Fibroblast of pulmonary artery (primary cell): ENCODE measurements around the gene SLC6A11.

Experiments used
- DNase-seq: peaks from one replicate; pipeline ENCODE4 v3.0.0-alpha.2; 2010; ENCODE audit warnings: low read depth
- H3K4me3 ChIP-seq: replicated peaks from 2 replicates; pipeline ENCODE4 v1.5.1; 2011; ENCODE audit warnings: low read depth, mild to moderate bottlenecking, control low read depth, low read length, moderate library complexity
- TF ChIP-seq, protein P1 (sequence below): IDR thresholded peaks from 2 replicates; pipeline ENCODE4 v1.5.1; 2011; ENCODE audit warnings: mild to moderate bottlenecking, control low read depth, low read length, inconsistent platforms; ENCODE audit errors: missing control alignments

Gene SLC6A11

DNA sequence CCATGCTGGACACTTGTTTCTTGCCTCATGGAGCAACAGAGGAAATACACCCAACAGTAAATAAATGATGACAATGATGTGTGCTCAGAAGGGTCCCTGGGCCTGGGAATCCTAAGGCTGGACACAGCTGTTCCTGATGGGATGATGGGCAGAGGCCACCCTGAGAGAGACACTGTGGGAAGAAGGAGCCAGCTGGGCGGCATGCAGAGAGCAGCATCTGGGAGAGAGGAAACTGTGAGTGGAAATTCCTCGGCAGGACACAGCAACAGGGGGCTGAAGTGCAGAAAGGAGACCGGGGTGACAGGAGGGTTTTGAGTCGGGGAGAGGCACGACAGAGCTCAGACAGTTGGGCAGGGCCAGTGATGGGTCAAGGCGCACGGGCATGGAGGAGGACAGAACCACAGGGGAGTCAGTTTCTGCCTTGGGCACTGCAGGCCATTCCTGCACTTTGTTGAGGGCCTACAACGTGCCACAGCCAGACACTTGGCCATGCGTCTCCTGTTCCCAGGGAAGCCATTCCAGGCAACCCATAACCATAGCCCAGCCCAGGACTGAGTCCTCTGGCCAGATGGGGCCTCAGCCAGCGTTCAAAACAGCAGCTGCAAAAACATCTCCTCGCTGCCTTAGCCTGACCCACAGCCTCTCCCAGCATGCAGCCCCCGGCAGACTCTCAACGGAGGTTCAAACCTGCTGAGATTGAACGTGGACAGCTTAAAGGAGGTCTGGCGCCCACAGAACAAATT lies 139.9 kb downstream of the SLC6A11 start:
- no peak for DNase-seq

DNA sequence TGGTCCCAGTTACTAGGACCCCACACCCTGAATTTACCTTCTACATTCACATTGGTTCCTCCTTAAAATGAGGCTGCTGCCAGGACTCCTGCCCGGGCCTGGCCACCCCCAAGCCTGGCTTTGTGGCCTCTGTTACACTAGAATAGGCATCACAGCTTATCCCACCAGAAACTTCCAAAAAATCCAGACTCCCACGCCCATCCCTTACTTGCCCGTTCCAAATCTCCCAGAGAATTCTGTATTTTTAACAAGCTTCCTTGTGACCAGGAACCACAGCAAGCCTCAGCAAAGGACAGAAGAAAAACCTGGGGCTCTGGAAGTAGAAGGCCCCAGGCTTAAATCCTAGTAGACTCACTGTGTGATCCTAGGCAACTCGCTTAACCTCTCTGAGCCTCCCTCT lies 140.5 kb downstream of the SLC6A11 start:
- DNase-seq, result no peak
- TF ChIP-seq, protein P1, sequence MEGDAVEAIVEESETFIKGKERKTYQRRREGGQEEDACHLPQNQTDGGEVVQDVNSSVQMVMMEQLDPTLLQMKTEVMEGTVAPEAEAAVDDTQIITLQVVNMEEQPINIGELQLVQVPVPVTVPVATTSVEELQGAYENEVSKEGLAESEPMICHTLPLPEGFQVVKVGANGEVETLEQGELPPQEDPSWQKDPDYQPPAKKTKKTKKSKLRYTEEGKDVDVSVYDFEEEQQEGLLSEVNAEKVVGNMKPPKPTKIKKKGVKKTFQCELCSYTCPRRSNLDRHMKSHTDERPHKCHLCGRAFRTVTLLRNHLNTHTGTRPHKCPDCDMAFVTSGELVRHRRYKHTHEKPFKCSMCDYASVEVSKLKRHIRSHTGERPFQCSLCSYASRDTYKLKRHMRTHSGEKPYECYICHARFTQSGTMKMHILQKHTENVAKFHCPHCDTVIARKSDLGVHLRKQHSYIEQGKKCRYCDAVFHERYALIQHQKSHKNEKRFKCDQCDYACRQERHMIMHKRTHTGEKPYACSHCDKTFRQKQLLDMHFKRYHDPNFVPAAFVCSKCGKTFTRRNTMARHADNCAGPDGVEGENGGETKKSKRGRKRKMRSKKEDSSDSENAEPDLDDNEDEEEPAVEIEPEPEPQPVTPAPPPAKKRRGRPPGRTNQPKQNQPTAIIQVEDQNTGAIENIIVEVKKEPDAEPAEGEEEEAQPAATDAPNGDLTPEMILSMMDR, result no peak
- H3K4me3 ChIP-seq, result no peak overlapping the region

More for the DNA sequence above, 139.9 kb downstream of the SLC6A11 start:
- H3K4me3 ChIP-seq, result no peak overlapping the region
- TF ChIP-seq, protein P1, result no peak

DNA sequence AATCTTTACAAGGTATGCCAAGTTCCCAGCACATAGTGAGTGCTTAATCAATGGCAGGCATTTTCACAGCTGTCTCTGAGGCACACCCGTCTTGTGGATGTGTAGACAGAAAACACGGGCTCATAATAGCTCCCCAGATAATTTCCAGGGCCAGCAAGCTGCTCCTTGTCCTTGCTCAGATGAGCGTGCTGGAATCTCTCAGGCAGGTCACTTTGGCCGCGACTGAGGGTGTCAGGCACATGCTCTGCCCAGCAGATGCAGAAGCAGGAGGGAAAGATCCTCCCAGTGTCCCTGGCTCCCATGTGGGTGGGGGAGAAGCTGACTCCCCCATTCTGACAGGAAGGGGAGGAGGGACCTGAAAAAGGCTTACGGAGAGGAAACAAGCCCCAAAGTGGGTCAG lies 141.0 kb downstream of the SLC6A11 start:
- no peak overlapping the region for H3K4me3 ChIP-seq
- no peak for DNase-seq
- TF ChIP-seq, protein P1, result no peak

DNA sequence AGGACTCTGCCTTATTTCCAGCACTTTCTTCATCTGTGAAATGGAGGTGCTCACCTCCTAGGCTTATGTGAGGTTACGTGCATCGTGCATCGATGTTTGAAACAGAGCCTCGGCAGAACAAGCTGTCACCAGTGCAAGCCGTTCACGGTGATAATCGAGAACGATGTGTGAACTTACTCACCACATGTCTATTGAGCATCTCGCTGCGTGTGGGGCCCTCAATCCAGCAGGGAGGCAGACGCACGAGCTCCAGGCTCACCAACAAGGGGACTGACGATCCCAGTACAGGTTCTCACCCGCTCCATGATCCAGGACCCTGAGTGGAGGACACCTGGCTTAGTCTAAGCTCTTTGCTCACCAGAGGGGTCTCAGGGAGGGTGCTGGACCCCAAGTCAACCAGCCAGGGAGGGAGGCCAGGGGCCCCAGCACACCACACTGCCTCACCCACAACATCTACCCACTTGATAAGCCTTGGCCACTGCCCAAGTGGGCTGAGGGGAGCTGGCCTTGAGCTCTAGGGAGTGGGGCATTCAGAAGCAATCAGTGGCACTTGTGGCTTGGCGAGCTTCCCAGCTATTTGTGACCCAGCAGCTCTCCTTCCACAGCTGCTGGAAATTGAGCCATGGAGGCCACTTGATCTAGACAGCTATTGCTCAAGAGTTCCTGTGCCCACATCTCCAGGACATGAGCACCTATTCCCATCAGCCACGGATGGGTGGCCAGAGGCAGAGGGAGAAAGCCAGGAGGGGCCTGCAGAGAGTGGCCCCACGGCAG lies 142.1 kb downstream of the SLC6A11 start:
- H3K4me3 ChIP-seq, result no peak overlapping the region
- DNase-seq, result peak; percentile 16
- TF ChIP-seq, protein P1, result no peak

DNA sequence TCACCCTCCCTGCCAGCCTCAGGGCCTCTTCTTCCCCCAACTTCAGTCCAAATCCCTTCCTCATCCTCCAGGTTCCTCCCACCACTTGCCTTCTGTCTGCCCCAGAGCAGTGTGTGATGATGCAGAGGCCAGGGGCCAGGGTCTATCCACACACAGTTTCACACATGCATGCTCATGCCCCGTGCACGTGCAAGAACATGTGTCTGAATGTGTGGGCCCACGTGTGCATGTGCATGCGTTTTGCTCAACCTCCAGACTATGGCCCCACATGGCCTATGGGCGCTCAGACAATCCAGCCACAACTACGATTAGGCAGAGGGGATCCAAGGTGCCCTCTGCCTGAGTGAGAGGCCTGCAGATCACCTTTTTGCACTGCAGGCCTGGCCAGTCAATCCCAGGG lies 144.2 kb downstream of the SLC6A11 start:
- no peak overlapping the region for H3K4me3 ChIP-seq
- no peak for DNase-seq
- TF ChIP-seq, protein P1, result no peak

DNA sequence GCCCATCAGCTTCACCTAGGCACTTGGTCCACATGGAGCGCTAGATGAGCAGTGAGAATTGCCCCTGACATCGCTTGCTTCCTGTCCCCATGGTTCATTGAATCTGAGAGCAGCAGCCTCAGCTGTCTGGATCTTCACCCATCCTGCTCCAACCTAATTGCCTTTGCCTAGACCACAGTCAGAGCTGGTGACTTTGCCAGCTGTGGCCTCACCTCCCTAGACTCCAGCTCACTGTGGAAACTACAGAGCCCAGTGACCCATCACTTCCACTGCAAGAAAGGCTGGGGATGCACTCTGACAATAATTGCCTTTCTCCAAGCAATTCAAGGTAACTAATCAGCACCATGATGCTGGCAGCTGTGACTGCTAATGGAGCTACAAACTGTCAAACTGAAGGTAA lies 145.9 kb downstream of the SLC6A11 start:
- TF ChIP-seq, protein P1, result no peak
- no peak overlapping the region for H3K4me3 ChIP-seq
- no peak for DNase-seq
